Measurements from ENCODE around the gene MED20.

- TF ChIP-seq CTCF (IDR thresholded peaks at IDR 0.05) (no peak), POLR2A (IDR thresholded peaks at IDR 0.05) (no peak), EP300 (IDR thresholded peaks at IDR 0.05) (no peak)
Observed at GRCh38 chr6:41874741-41875140, 46.2 kb downstream of the MED20 start.

All from stomach (tissue), 4 donors.